ENCODE results near the gene SIGLEC14.

DNA sequence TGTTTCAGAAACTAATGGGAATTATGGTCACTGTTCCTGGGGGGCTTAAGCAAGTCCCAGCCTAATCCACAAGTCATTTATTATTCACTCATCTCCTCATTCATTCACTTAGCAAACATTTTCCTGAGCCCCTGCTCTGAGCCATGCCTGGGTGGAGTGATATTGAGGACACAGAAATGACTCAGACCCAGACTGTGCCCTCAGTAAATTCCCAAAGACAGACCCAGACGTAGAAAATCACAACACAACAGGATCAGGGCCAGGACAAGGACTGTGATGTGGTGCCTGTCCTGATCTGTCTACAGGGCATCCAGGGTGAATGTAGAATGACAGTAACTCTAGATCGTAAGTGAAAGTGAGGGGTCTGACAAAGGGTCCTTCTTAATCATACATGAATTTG, 39.5 kb upstream of the SIGLEC14 start:
- TF ChIP-seq POLR2AphosphoS5 (IDR thresholded peaks at IDR 0.05; ENCODE audit: borderline replicate concordance, low read depth, low read length) (no peak), EZH2 (IDR thresholded peaks at IDR 0.05) (no peak)

All from SK-N-MC (cell line).